AG04449 (cell line): Measurements from ENCODE around the gene ATP13A2.

Experiments
- CTCF ChIA-PET: fragments of 350-600 bp; formaldehyde crosslinking; extraction: SDS; loops from one replicate; lab custom pipeline; 2021; ENCODE audit warnings: antibody characterized with exemption; lab: Yijun Ruan, JAX
- POLR2A ChIA-PET: fragments of 400-600, 350-600 bp; formaldehyde crosslinking; extraction: SDS; loops from one replicate; lab custom pipeline; 2020; ENCODE audit warnings: antibody characterized with exemption, inconsistent platforms; lab: Yijun Ruan, JAX
- DNase-seq: peaks from one replicate; pipeline ENCODE4 v3.0.0-alpha.2; 2010; ENCODE audit warnings: low read depth, low spot score
- H3K4me3 ChIP-seq: 2 replicates; pipeline ENCODE4 v1.5.1; 2011; ENCODE audit warnings: low read depth, mild to moderate bottlenecking, control low read depth, low read length
- CTCF ChIP-seq: IDR thresholded peaks from one replicate; pipeline ENCODE4 v1.5.1; 2011; ENCODE audit warnings: mild to moderate bottlenecking, moderate library complexity, low read length, control low read depth, inconsistent platforms; ENCODE audit not compliant: insufficient read depth; ENCODE audit errors: missing control alignments

ATP13A2 gene

DNA sequence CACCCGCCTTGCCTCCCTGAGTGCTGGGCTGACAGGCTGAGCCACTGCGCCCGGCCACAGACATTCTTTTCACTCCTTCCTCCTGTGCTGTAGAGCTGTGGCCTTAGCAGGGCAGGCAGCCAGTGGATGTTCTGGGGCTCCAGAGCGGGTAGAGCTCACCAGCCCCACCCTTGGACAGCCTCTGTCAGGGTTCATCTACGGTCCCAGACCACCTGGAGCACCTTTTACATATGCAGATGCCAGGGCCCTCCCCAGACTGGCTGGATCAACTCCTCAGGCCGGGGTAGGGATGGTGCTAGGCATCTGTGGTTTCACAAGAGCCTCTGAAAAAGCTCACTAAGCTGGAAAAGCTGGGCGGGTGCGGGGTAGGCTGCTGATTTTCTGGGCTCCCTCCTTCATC, 4.6 kb downstream of the ATP13A2 start:
- POLR2A ChIA-PET = no interaction called here
- TF ChIP-seq CTCF = no peak
- no peak overlapping the region for H3K4me3 ChIP-seq
- no peak for DNase-seq
- CTCF ChIA-PET = interaction anchor here (1.2 to 3.4 kb wide), 2 partner anchors 39 to 56 kb away, joined by 3 to 10 read pairs; no protein-coding TSS in a partner anchor

DNA sequence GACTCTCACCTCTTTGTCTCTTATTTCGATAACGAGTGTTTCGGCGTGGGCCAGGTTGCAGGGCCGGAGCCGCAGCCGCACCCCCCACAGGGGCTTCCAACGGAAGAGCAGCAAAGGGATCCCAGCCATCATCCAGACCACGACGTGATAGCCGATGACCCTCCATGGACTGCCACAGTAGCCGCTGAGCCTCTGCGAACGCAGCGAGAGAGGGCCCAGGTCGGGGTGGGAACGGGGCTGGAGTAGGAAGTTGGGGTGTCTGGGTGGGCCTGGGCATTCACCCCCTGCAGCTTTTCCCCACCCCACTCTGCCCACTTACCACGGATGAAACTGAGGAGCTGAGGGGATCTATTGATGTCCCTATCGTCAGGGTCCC, 6.4 kb downstream of the ATP13A2 start:
- ChIA-PET POLR2A (no interaction called here), CTCF (no interaction called here)
- DNase-seq = no peak

DNA sequence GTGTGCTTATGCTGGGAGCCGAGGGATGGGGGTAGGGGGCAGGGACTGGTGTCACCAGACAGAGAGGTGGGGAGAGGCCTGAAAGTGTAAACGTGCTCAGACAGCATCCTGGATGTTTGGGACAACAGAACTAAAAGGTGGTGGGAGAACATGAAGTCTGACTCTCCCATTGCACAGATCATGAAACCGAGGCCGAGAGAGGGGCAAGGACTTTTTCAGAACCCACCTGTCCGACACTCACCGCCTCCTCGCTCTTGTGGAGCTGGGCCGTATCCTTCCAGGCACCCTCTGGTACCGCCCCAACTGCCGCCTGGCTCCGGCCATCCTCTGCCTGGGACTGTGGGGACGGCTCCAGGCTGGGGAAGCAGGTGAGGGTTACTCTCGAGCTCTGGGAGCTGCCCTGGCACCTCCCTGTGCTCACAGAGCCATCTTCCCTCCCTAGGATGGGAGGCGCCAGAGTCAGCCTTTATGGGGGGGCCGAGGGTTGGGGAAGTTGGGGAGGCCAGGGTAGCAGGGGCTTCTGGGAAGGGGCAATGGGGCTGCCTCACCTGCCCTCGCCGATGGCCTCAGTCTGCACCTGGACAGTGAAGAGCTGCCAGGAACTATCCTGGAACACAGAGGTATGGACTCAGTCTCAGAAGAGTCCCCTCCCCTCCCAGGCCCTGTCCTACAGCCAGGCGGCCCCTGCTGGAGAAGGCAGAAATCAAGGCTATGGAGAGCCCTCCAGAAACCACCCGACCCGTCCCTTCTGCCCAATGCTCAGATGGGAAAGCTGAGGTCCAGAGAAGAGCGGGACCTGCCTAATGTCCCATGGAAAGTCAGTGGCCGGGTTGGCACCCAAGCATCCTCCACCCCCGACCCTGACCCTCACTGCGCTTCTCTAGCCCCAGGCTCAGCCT, 7.0 kb downstream of the ATP13A2 start:
- peak; percentile 6 for TF ChIP-seq CTCF
- DNase-seq = no peak
- no peak overlapping the region for H3K4me3 ChIP-seq
- ChIA-PET CTCF (interaction anchor here (0.9 to 1.5 kb wide), 3 partner anchors 15 to 54 kb away, joined by 3 to 7 read pairs (median 3); no protein-coding TSS in a partner anchor), POLR2A (interaction anchor here (1.2 kb wide), 1 partner anchor 9 kb away, joined by 3 read pairs; no protein-coding TSS in a partner anchor)

More for the DNA sequence above, 6.4 kb downstream of the ATP13A2 start:
- no peak for TF ChIP-seq CTCF
- no peak overlapping the region for H3K4me3 ChIP-seq

GRCh38 chr1:17002524-17002902, 9.2 kb downstream of the ATP13A2 start:
- no peak for TF ChIP-seq CTCF
- H3K4me3 ChIP-seq = no peak overlapping the region
- no peak for DNase-seq
- ChIA-PET POLR2A (no interaction called here), CTCF (interaction anchor here (1.6 to 2.6 kb wide), 2 partner anchors 15 to 44 kb away, joined by 3 to 10 read pairs; no protein-coding TSS in a partner anchor)

DNA sequence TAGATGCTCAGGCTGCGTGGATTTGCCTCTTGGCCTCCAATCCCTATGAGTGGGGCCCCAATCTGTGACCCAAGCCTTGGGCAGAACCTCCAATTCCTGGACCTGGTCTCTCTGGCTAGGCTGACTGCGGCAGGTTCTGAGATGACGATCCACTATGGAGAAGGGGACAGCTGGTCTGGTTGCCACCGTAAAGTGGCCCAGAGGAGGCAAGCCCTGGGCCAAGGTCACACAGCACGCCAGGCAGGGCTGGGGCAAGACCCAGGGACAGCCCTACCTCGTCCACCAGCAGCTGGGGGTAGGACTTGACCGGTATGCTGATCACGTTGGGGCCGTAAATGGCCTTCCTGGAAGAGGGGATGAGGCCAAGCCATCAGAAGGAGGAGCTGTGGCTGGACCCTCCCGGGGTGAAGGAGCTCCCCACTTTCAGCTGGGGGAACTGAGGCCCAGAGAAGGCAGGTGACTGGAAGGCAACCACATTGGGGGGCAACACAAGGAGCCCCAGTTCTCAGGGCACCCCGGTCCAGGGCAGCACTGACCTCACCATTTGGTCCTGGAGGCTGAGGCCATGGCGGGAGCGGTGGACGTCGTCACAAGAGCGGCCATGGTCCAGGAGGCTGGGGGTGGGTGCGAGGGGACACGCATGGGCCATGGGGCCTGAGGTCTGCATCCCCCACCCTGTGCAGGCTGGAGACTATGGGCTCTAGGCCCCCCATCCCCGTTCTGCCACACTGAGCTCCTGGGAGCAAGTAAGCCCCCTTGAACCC, 9.8 kb downstream of the ATP13A2 start:
- DNase-seq = no peak
- ChIA-PET CTCF (interaction anchor here (1.4 to 2.6 kb wide), 2 partner anchors 10 to 15 kb away, joined by 3 to 10 read pairs; no protein-coding TSS in a partner anchor), POLR2A (interaction anchor here (0.6 kb wide), 1 partner anchor 358 kb away, joined by 4 read pairs; no protein-coding TSS in a partner anchor)
- H3K4me3 ChIP-seq = no peak overlapping the region
- no peak for TF ChIP-seq CTCF
